ENCODE results near the gene PITRM1.
"Not testable (repeated sequence)": the region's sequence is repeated elsewhere in the genome, so short reads cannot be mapped to it uniquely, and the experiment has no call there.

The PITRM1 gene

DNA sequence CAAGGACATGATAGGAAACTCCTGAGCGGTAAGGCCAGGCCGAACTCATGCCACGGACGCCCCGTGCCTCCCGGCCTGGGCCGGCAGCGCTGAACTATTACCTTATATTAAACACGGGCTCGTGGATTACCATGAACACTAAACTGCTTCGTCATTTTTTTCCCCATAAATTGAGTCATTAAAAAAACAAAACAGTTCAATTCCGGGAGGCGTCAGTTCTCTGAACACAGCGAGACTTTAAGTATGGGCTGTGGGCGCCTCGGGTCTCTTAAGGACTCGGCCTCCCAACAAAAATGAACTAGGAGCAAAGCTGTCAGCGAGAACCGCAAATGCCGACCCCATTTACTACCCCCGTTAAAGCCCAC is 519 bp downstream of the PITRM1 start:
- DNase-seq (ENCODE audit: low spot score) = no peak

DNA sequence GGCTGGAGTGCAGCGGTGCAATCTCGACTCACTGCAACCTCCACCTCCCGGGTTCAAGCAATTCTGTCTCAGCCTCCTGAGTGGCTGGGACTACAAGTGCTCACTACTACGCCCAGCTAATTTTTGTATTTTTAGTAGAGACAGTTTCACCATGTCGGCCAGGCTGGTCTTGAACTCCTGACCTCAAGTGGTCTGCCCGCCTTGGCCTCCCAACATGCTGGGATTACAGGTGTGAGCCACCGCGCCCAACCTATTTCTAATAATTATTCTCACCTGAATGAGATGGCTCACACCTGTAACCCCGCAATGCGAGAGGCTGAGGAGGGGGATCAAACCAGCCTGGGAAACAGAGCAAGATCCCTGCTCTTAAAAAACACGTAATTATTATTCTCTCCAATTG is 1.1 kb downstream of the PITRM1 start:
- not testable (repeated sequence) for DNase-seq (ENCODE audit: low spot score)

More for the DNA sequence above, 519 bp downstream of the PITRM1 start:
- TF ChIP-seq, protein P1, sequence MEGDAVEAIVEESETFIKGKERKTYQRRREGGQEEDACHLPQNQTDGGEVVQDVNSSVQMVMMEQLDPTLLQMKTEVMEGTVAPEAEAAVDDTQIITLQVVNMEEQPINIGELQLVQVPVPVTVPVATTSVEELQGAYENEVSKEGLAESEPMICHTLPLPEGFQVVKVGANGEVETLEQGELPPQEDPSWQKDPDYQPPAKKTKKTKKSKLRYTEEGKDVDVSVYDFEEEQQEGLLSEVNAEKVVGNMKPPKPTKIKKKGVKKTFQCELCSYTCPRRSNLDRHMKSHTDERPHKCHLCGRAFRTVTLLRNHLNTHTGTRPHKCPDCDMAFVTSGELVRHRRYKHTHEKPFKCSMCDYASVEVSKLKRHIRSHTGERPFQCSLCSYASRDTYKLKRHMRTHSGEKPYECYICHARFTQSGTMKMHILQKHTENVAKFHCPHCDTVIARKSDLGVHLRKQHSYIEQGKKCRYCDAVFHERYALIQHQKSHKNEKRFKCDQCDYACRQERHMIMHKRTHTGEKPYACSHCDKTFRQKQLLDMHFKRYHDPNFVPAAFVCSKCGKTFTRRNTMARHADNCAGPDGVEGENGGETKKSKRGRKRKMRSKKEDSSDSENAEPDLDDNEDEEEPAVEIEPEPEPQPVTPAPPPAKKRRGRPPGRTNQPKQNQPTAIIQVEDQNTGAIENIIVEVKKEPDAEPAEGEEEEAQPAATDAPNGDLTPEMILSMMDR (IDR thresholded peaks at IDR 0.05; ENCODE audit: extremely low read depth, missing control alignments) = no peak

DNA sequence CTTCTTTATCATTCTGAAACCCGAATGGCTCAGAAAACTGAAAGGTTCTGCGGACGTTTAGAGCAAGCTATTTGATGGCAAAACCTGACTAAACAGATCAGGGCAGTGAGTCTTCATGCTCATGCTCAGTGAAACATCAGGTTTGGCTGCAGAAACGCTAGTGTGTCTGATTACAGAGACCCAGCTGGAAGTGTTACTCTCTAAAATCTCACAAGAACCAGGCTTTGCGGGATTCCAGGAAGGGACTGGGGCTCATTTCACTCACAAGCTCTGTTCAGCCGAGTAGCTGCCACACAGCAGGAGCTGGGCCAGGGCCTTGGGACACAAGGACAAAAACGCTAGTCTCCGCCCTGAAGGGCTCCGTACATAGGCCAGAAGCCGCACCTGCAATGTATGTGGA is 2.9 kb downstream of the PITRM1 start:
- DNase-seq (ENCODE audit: low spot score) = no peak
- TF ChIP-seq, protein P1 (IDR thresholded peaks at IDR 0.05; ENCODE audit: extremely low read depth, missing control alignments) = no peak

DNA sequence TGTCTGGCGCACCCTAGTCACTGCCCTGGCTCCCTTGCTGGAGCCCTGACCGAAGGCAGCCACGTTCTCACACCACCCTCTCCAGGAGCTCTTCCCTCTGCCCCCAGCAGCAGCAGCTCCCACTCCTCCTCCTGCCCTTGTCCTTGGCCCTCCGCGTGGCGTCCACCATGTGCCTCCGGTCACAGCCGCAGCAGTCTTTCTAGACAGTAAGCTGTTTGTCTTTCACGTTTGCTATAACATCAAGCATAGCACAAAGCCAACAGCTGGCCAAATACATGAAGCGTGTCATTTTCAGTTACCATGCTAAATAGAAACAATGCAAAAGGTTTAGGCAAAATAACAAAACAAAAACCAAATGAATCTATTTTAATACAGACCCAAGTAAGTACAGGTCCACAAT is 3.3 kb downstream of the PITRM1 start:
- TF ChIP-seq, protein P1 (IDR thresholded peaks at IDR 0.05; ENCODE audit: extremely low read depth, missing control alignments) = no peak
- DNase-seq (ENCODE audit: low spot score) = no peak

DNA sequence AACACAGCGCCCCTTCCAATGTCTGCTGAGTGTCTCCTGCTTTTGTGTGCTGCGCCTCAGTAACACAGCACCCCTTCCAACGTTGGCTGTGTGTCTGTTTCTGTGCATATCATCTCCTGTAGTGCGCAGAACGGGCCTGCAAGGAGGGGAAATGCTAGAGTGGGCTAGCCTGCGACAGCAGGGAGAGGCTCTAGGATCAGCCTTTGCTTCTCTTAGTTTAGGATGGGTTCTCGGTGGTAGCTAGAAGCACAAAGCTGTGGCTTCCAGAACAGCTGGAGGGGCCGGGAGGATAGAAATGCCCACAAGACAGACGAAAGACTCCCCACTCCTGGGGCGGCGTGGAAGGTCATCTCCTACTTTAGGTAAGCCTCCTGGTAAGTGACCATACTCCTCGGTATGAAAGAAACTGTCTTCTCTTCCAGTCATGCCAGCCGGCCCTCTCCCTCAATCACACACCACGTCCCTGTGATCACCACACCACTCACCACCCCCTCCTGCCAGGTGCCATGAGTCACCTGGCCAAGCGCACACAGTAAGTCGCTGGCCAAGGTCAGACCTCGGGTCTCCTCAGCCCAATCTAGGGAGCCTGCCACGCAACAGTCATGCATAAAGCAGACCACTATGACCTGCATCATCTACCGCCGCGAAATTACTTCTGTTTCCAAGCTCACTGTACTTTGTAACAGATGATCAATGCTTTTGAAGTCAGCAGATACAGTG is 4.8 kb downstream of the PITRM1 start:
- TF ChIP-seq, protein P1 (IDR thresholded peaks at IDR 0.05; ENCODE audit: extremely low read depth, missing control alignments) = no peak
- no peak for DNase-seq (ENCODE audit: low spot score)

DNA sequence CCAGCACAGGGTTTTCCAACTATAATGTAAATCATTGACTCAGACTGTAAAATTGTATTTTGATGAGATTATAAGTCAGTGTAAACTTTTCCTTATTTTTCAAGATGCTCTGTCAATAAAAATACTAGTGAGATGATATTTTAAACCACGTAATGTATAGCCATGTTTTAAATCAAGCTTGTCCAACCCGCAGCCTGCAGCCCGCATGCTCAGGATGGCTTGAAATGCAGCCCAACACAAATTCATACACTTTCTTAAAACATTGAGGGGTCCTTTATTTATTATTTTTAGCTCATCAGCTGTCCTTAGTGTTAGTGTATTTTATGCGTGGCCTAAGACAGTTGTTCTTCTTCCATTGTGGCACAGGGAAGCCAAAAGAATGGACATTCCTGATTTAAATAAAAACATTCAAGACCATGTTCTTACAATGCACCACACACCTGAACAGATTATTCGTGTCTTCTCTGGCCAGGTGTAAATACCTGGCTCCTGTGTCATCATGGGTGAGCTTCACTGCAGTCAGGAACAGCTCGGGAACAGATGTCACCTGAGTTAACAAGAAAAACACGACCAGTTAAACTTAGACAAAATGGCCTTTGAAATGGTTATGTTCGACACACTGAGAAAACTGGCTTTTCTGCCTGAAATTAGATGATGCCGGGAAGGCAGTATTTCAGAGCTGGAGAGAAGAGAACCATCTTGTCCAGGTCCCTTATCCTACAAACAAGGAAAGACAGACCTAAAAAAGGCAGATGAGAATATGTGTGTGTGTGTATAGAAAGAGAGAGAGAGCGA is 5.9 kb downstream of the PITRM1 start:
- TF ChIP-seq, protein P1 (IDR thresholded peaks at IDR 0.05; ENCODE audit: extremely low read depth, missing control alignments) = no peak
- DNase-seq (ENCODE audit: low spot score) = no peak

DNA sequence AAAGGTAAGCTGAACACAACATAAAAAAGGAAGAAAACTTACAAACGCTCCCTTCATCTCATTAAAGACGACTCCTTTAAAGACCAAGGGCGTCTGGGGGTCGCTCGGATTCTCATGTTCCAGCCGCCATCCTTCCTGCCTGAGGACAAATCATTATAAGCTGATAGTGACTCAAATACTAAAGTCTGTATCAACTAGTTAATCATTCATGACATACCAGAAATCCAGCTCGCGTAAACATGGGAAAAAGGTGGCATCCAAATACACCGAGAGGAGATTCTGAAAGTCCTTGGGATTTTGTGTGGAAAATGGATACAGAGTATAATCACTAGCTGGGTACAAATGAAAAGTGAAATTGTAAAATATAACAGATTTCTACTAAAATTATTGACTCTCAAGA is 7.4 kb downstream of the PITRM1 start:
- TF ChIP-seq, protein P1 (IDR thresholded peaks at IDR 0.05; ENCODE audit: extremely low read depth, missing control alignments) = no peak
- DNase-seq (ENCODE audit: low spot score) = no peak
